IMR-90 (cell line): ENCODE data around the gene FAM163B. TPM values are rescaled to one million over a fixed set of nuclear protein-coding genes. Genes with fewer than 3 reads are reported as not detected.

Experiments used
- ATAC-seq: fragments of 200-7000 bp; cut with Tn5 transposase; 2 replicates; pipeline ENCODE4 v1.9.1; 2020; ENCODE audit warnings: low read depth, mild to moderate bottlenecking, moderate library complexity
- BruUV-seq: library from RNA; stranded (reverse); fragments of 400-500 nt; replicated peaks from 2 replicates; lab custom pipeline; 2021; lab: Mats Ljungman, UMichigan
- CTCF ChIA-PET: fragments of 300-600 bp; formaldehyde crosslinking; extraction: SDS; loops from one replicate; lab custom pipeline; 2021; ENCODE audit warnings: antibody characterized with exemption; lab: Yijun Ruan, JAX
- POLR2A ChIA-PET: fragments of 300-600 bp; sonication (Branson Sonifier 250); formaldehyde crosslinking; loops from one replicate; lab custom pipeline; 2022; ENCODE audit warnings: antibody characterized with exemption; ENCODE audit not compliant: unreplicated experiment; lab: Charles Lee
- DNase-seq: peaks from one replicate; pipeline ENCODE4 v3.0.0; 2013
- H2AFZ ChIP-seq: replicated peaks from 2 replicates; pipeline ENCODE3; 2013; ENCODE audit warnings: low read length, mild to moderate bottlenecking; ENCODE audit not compliant: poor library complexity
- H2AK5ac ChIP-seq: 2 replicates; pipeline ENCODE4 v1.6.1; 2013; ENCODE audit warnings: low read depth, low read length, inconsistent platforms
- H2AK9ac ChIP-seq: replicated peaks from 2 replicates; pipeline ENCODE3; 2013; ENCODE audit warnings: mild to moderate bottlenecking, low read depth, low read length, moderate library complexity; ENCODE audit not compliant: poor library complexity
- H2BK120ac ChIP-seq: 2 replicates; pipeline ENCODE4 v1.6.1; 2013; ENCODE audit warnings: low read depth, low read length, inconsistent platforms
- H2BK15ac ChIP-seq: 3 replicates; pipeline ENCODE4 v1.6.1; 2013; ENCODE audit warnings: low read depth, low read length, inconsistent platforms
- H2BK20ac ChIP-seq: 2 replicates; pipeline ENCODE4 v1.6.1; 2013; ENCODE audit warnings: low read depth, mild to moderate bottlenecking, inconsistent platforms, low read length, moderate library complexity
- H2BK5ac ChIP-seq: 2 replicates; pipeline ENCODE4 v1.6.1; 2013; ENCODE audit warnings: mild to moderate bottlenecking, low read depth, low read length, inconsistent platforms; ENCODE audit not compliant: poor library complexity, severe bottlenecking
- H3K14ac ChIP-seq: replicated peaks from 2 replicates; pipeline ENCODE4 v1.6.1; 2013; ENCODE audit warnings: low read depth, low read length, inconsistent platforms
- H3K18ac ChIP-seq: 2 replicates; pipeline ENCODE4 v1.6.1; 2013; ENCODE audit warnings: low read depth, low read length, control low read depth
- H3K23ac ChIP-seq: 2 replicates; pipeline ENCODE4 v1.6.1; 2013; ENCODE audit warnings: low read depth, low read length, inconsistent platforms
- H3K27ac ChIP-seq: 2 replicates; pipeline ENCODE4 v1.5.1; 2013; ENCODE audit warnings: mild to moderate bottlenecking, control low read depth, low read length; ENCODE audit not compliant: insufficient read depth
- H3K27me3 ChIP-seq: 2 replicates; pipeline ENCODE4 v1.6.1; 2013; ENCODE audit warnings: low read length; ENCODE audit not compliant: control insufficient read depth, insufficient read depth
- H3K36me3 ChIP-seq: 2 replicates; pipeline ENCODE4 v1.6.1; 2013; ENCODE audit warnings: low read length, mixed read lengths; ENCODE audit not compliant: control insufficient read depth, insufficient read depth
- H3K4ac ChIP-seq: 2 replicates; pipeline ENCODE4 v1.6.1; 2013; ENCODE audit warnings: low read depth, low read length, inconsistent platforms
- H3K4me1 ChIP-seq: 2 replicates; pipeline ENCODE4 v1.6.1; 2013; ENCODE audit warnings: low read length, mixed read lengths; ENCODE audit not compliant: control insufficient read depth, insufficient read depth
- H3K4me2 ChIP-seq: 2 replicates; pipeline ENCODE4 v1.6.1; 2013; ENCODE audit warnings: low read depth, mild to moderate bottlenecking, control low read depth, low read length, moderate library complexity
- H3K4me3 ChIP-seq: 2 replicates; pipeline ENCODE4 v1.5.1; 2013; ENCODE audit warnings: low read depth, mild to moderate bottlenecking, control low read depth, low read length, moderate library complexity; ENCODE audit not compliant: insufficient read depth
- H3K56ac ChIP-seq: 2 replicates; pipeline ENCODE4 v1.6.1; 2013; ENCODE audit warnings: low read length, inconsistent platforms; ENCODE audit not compliant: insufficient read depth; ENCODE audit errors: extremely low read depth
- H3K79me1 ChIP-seq, 2 experiments: 2 replicates each; pipeline ENCODE4 v1.6.1; 2013; ENCODE audit warnings: low read length in 2 of 2, inconsistent platforms in 1 of 2, low read depth in 1 of 2
- H3K9ac ChIP-seq: 2 replicates; pipeline ENCODE4 v1.6.1; 2013; ENCODE audit warnings: low read depth, low read length, control low read depth
- H3K9me1 ChIP-seq: 2 replicates; pipeline ENCODE4 v1.6.1; 2013; ENCODE audit warnings: low read length, inconsistent platforms; ENCODE audit not compliant: insufficient read depth
- H3K9me3 ChIP-seq: 2 replicates; pipeline ENCODE4 v1.6.1; 2013; ENCODE audit warnings: low read length; ENCODE audit not compliant: control insufficient read depth, insufficient read depth
- H4K20me1 ChIP-seq: 2 replicates; pipeline ENCODE4 v1.6.1; 2013; ENCODE audit warnings: low read length, inconsistent platforms; ENCODE audit not compliant: insufficient read depth
- H4K5ac ChIP-seq: 2 replicates; pipeline ENCODE4 v1.6.1; 2013; ENCODE audit warnings: mild to moderate bottlenecking, low read depth, low read length, control low read depth
- H4K8ac ChIP-seq, 2 experiments: 2 replicates each; pipeline ENCODE4 v1.6.1; 2013; ENCODE audit warnings: low read depth in 2 of 2, low read length in 2 of 2, control low read depth in 1 of 2, inconsistent platforms in 1 of 2
- H4K91ac ChIP-seq: 2 replicates; pipeline ENCODE4 v1.6.1; 2013; ENCODE audit warnings: low read depth, low read length, inconsistent platforms; ENCODE audit not compliant: insufficient read depth
- CEBPB ChIP-seq: IDR thresholded peaks from 2 replicates; pipeline ENCODE4 v1.6.1; 2012; ENCODE audit warnings: low read depth, low read length, improper control_type of control experiment
- CHD1 ChIP-seq: IDR thresholded peaks from 2 replicates; pipeline ENCODE4 v1.6.1; 2012; ENCODE audit warnings: low read depth, low read length, improper control_type of control experiment
- FOS ChIP-seq: fragments of 150-350 bp; IDR thresholded peaks from 2 replicates; pipeline ENCODE4 v1.6.1; 2016; ENCODE audit warnings: low read depth, low read length
- MAFK ChIP-seq: IDR thresholded peaks from 2 replicates; pipeline ENCODE4 v1.6.1; 2012; ENCODE audit warnings: low read depth, low read length, improper control_type of control experiment
- MAZ ChIP-seq: IDR thresholded peaks from 2 replicates; pipeline ENCODE4 v1.6.1; 2012; ENCODE audit warnings: low read depth, mild to moderate bottlenecking, low read length, improper control_type of control experiment, moderate library complexity, borderline replicate concordance
- MXI1 ChIP-seq: IDR thresholded peaks from 2 replicates; pipeline ENCODE4 v1.6.1; 2012; ENCODE audit warnings: low read depth, mild to moderate bottlenecking, low read length, moderate library complexity, borderline replicate concordance
- NFE2L2 ChIP-seq: fragments of 150-350 bp; IDR thresholded peaks from 2 replicates; pipeline ENCODE4 v1.6.1; 2016; ENCODE audit warnings: low read depth, mild to moderate bottlenecking, low read length
- RAD21 ChIP-seq: IDR thresholded peaks from 2 replicates; pipeline ENCODE4 v1.6.1; 2012; ENCODE audit warnings: low read length, improper control_type of control experiment
- RCOR1 ChIP-seq: IDR thresholded peaks from 2 replicates; pipeline ENCODE4 v1.6.1; 2012; ENCODE audit warnings: mild to moderate bottlenecking, low read length, improper control_type of control experiment; ENCODE audit not compliant: insufficient replicate concordance
- RFX5 ChIP-seq: IDR thresholded peaks from 2 replicates; pipeline ENCODE4 v1.8.0; 2012; ENCODE audit warnings: low read depth, mild to moderate bottlenecking, low read length, moderate library complexity
- SMC3 ChIP-seq: fragments of 150-350 bp; IDR thresholded peaks from 2 replicates; pipeline ENCODE4 v1.6.1; 2016; ENCODE audit warnings: low read depth, mild to moderate bottlenecking, antibody characterized with exemption, low read length, moderate library complexity
- WGBS, 2 experiments: methylation state at CpG; one replicate each; pipeline versions ENCODE4 v1.1.5 to v1.1.7; 2013; ENCODE audit warnings: missing lambda C conversion rate in 2 of 2; ENCODE audit not compliant: insufficient read length in 1 of 2; ENCODE audit errors: extremely low coverage in 2 of 2; 5-methylcytosine and 5-hydroxymethylcytosine counted together
- dilution Hi-C: fragments of 300-500 bp; cut with HindIII; formaldehyde crosslinking; loops from one replicate; pipeline ENCODE4 v1.14.3; 2018; ENCODE audit warnings: low sequenced_read_pairs; ENCODE audit not compliant: unreplicated experiment
- in situ Hi-C: fragments of 300-500 bp; cut with MboI; formaldehyde crosslinking; loops from 3 replicates; pipeline ENCODE4 v1.14.3; 2019; ENCODE audit warnings: low sequenced_read_pairs, inconsistent platforms, mixed read lengths
- intact Hi-C: fragments of 100-400 bp; cut with micrococcal nuclease; formaldehyde crosslinking; loops from 2 replicates; pipeline ENCODE4 v1.10.0; 2022
- polyA plus RNA-seq, 3 experiments: library from polyadenylated mRNA; depleted of rRNA; stranded (reverse); fragments of >200 nt; gene quantifications; 2 replicates each; pipeline ENCODE4 v1.2.3, GENCODE V29; 2012; ENCODE audit warnings: low replicate concordance in 1 of 3
- total RNA-seq: library from RNA; depleted of rRNA; stranded (reverse); fragments of >200 nt; gene quantifications from 2 replicates; pipeline ENCODE4 v1.2.3, GENCODE V29; 2012
- TF ChIP-seq, protein P1 (sequence below): fragments of 150-350 bp; IDR thresholded peaks from 2 replicates; pipeline ENCODE4 v1.6.1; 2016; ENCODE audit warnings: low read depth, mild to moderate bottlenecking, low read length, moderate library complexity, borderline replicate concordance
- TF ChIP-seq, protein P2 (sequence below): conservative IDR thresholded peaks from 2 replicates; pipeline ENCODE4 v1.5.1; 2012; ENCODE audit warnings: mild to moderate bottlenecking, low read depth, low read length, improper control_type of control experiment
- TF ChIP-seq, protein P3 (sequence below): fragments of 150-350 bp; IDR thresholded peaks from 2 replicates; pipeline ENCODE4 v1.6.1; 2017; ENCODE audit warnings: mild to moderate bottlenecking, antibody characterized with exemption, low read length, low read depth

FAM163B gene
- total and polyA plus RNA-seq, 2 of the 4 experiments (the other 2 are of a cell fraction) = not detected

DNA sequence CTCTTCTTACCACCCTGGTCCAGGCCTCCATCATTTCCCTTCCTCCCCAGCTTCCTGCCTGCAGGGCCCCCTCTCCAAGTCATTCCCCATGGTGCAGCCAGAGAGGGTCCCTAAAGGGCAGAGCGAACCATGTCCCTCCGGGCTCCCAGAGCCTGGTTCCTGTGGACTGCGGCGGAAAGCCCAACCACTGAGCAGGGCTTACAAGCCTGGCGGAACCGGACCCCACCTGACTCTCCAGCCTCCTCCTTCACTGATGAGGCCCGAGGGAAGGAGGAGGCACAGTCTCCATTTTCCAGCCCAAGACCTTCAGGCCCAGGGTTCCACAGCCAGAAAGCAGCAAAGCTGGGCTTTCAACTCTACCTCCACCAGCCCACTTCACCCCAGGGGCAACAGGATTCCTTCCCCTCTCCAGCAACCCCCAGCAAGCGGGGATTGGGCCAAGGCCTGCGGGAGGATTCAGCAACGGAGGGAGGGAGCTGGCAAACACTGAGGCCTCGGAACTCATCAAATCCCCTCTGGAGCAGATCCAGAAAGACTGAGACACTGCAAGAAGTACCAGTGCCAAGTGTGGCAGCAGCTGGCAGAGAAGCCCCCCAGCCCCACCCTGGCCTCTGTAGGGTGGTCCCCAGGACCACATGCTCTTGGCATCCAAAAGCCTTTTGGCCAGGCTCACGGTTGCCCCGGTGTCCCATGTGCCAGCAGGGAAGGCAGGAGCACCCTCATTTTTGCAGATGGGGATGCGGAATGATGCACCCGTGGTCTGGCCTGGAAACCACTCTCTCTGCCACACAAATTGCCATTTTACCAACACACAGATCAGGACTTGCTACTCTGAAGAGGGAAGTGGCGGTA is 3.1 kb downstream of the FAM163B start:
- H3K9me3 ChIP-seq = no peaks in the 10 kb centered on the region
- POLR2A ChIA-PET = no interaction called here
- no TSS peak for BruUV-seq
- no peaks in the 10 kb centered on the region for H3K4me1 ChIP-seq
- H3K79me1 ChIP-seq = no peaks in the 10 kb centered on the region
- no peak overlapping the region for H3K56ac ChIP-seq
- no peak overlapping the region for H4K8ac ChIP-seq
- H2BK120ac ChIP-seq = no peak overlapping the region
- no peaks in the 10 kb centered on the region for H3K36me3 ChIP-seq
- no peak overlapping the region for H2AFZ ChIP-seq
- no peak overlapping the region for H2BK20ac ChIP-seq
- H2AK5ac ChIP-seq = no peak overlapping the region
- no peak overlapping the region for H2BK15ac ChIP-seq
- no peak overlapping the region for H3K23ac ChIP-seq
- ATAC-seq (no peak), DNase-seq (no peak)
- H3K4me3 ChIP-seq = no peak overlapping the region
- peaks cover 74% of the 10 kb centered on the region for H3K27me3 ChIP-seq
- no peaks in the 10 kb centered on the region for H4K20me1 ChIP-seq
- no peak overlapping the region for H4K91ac ChIP-seq
- no peak overlapping the region for H2AK9ac ChIP-seq
- no peak overlapping the region for H4K5ac ChIP-seq
- no peak overlapping the region for H3K18ac ChIP-seq
- no peak overlapping the region for H3K9ac ChIP-seq
- intact Hi-C loops = loop anchor here (10.0 kb wide), 1 partner anchor 119 kb away; no protein-coding TSS in a partner anchor
- no peak overlapping the region for H3K14ac ChIP-seq
- CTCF ChIA-PET = no interaction called here
- no peak overlapping the region for H2BK5ac ChIP-seq
- H3K4me2 ChIP-seq = no peak overlapping the region
- no peak overlapping the region for H3K27ac ChIP-seq
- dilution Hi-C loops = no loop called here
- in situ Hi-C loops = no loop called here
- no peak overlapping the region for H3K4ac ChIP-seq
- WGBS, 2 experiments = 47% methylated on average over 7 of the region's 16 CpGs; no CpG with 5 or more reads in 1 of the 2 experiments
- no peaks in the 10 kb centered on the region for H3K9me1 ChIP-seq
- TF ChIP-seq RFX5 (no peak), CEBPB (no peak), CHD1 (no peak), MAFK (no peak), FOS (no peak), SMC3 (no peak), RAD21 (no peak), NFE2L2 (no peak), RCOR1 (no peak), MAZ (no peak), MXI1 (no peak)
- TF ChIP-seq, protein P1, sequence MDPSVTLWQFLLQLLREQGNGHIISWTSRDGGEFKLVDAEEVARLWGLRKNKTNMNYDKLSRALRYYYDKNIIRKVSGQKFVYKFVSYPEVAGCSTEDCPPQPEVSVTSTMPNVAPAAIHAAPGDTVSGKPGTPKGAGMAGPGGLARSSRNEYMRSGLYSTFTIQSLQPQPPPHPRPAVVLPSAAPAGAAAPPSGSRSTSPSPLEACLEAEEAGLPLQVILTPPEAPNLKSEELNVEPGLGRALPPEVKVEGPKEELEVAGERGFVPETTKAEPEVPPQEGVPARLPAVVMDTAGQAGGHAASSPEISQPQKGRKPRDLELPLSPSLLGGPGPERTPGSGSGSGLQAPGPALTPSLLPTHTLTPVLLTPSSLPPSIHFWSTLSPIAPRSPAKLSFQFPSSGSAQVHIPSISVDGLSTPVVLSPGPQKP = no peak
- TF ChIP-seq, protein P2, sequence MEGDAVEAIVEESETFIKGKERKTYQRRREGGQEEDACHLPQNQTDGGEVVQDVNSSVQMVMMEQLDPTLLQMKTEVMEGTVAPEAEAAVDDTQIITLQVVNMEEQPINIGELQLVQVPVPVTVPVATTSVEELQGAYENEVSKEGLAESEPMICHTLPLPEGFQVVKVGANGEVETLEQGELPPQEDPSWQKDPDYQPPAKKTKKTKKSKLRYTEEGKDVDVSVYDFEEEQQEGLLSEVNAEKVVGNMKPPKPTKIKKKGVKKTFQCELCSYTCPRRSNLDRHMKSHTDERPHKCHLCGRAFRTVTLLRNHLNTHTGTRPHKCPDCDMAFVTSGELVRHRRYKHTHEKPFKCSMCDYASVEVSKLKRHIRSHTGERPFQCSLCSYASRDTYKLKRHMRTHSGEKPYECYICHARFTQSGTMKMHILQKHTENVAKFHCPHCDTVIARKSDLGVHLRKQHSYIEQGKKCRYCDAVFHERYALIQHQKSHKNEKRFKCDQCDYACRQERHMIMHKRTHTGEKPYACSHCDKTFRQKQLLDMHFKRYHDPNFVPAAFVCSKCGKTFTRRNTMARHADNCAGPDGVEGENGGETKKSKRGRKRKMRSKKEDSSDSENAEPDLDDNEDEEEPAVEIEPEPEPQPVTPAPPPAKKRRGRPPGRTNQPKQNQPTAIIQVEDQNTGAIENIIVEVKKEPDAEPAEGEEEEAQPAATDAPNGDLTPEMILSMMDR = no peak
- TF ChIP-seq, protein P3, sequence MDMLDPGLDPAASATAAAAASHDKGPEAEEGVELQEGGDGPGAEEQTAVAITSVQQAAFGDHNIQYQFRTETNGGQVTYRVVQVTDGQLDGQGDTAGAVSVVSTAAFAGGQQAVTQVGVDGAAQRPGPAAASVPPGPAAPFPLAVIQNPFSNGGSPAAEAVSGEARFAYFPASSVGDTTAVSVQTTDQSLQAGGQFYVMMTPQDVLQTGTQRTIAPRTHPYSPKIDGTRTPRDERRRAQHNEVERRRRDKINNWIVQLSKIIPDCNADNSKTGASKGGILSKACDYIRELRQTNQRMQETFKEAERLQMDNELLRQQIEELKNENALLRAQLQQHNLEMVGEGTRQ = no peak
